Eye (tissue), 1 donor: ENCODE results near the gene TNFAIP8L3.

Experiments
- DNase-seq: peaks from one replicate; pipeline ENCODE4 v3.0.0-alpha.2; 2015

Gene TNFAIP8L3

DNA sequence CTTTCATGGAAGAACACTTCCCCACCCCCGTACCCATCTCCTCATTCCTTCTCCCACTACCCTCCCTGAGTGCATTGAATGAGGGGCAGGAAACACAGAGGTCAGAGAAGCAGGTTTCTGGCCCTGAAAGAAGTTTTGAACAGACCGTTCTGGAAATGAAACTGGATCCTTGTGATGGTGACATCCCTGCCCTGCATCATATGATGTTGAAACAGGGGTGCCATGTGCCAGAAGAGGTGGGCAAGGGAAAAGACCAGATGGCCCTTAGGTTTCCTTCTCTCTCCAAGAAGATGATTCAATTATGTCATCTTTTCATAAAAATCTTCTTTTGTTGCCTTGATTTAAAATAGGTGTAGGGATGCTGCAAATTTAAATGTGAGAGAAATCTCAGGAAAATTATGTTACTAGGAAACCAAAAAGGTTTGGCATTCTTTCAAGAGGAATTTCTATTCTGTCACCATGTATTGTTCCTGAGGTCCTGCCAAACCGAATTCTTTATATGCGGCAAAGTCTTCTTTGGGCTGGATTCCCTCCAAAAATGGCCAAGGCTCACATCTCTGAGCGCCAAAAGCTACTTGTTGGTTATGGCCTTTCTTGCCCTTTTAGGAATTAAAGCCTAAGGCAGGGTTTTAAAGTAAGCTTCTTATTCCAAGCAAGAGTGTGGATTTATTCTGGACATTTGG lies 19.9 kb upstream of the TNFAIP8L3 start:
- no peak for DNase-seq

DNA sequence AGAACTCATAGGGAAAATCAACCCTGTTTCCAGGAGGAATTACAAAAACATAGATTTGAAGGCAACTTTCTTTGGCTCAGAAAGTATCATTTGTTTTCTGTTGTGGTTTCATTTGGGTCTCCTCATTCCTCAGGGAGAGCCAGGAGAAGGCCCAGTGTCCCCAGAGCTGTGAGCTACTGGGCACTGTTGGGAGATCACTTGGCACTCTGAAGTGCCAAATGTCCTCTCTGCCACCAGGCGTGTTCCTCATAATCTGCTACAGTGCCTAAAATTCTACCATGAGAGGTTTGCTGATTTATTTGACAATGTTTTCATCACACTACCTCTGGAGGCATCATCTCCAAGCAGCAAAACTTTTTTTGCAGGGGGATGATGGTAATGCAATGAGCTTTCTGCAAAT lies 17.4 kb upstream of the TNFAIP8L3 start:
- no peak for DNase-seq

DNA sequence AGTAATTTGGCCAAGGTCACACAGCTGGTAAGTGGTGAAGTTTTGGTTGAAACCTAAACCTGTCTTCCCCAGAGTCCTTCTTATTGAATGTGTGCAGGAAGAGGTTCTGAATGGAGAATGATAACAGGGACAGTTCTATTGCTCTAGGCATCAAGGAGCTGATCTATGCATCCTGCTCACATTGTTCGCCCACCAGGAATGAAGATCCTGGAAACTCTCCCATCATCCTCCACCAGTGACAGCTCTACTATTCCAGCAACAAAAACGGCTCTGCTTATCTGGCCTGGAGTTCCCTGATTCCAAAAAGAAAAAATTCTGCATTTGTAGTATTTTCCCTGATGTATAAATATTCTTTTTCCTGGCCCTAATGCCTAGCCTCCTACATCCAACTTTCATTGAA lies 16.4 kb upstream of the TNFAIP8L3 start:
- DNase-seq = no peak

DNA sequence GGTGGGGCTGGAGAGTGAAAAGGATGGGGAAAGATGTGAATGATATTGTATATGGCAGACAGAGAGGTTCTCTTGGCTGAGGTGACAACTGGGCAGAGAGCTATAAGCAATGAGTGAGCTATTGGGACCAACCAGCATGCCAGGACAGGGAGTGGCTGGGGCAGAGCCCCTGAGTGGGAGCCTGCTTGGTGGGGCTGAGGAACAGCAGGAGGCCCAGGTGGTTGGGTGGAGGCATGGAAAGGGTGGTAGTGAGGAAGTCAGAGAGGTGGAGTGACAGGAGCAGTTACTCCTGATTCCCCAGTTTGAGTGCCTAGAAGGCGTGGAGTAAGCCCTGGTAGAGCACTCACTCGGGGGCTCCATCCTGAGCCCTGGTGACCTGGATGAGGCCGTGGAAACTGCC lies 15.5 kb upstream of the TNFAIP8L3 start:
- DNase-seq = no peak

DNA sequence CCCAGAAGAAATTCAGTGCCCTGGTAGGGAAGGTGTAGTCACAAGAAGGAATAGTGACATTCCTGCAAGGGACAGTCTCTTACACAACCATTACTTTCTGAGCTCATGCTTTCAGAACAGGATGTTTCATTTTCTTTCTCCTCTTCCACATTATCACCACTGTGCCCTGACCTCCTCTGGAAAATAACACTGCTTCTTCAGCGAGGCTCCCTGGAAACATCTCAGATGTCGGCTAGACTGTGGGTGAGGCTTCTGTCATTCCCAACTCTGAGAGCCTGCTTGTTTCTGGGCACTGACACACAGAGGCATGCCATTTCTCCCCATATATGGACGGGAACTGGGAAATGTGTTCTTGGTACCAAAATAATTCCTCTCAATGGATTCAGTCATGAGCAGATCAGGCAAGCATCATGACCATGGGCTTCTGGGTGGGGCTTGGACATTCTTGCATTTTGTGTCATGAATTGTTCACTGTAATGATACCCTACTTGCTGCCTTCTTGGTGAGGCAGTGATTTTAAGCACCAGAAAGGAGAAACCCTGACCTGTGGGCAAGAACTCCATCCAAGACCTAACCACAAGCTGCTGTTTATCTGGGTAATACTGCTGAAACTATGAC lies 14.3 kb upstream of the TNFAIP8L3 start:
- DNase-seq = no peak

DNA sequence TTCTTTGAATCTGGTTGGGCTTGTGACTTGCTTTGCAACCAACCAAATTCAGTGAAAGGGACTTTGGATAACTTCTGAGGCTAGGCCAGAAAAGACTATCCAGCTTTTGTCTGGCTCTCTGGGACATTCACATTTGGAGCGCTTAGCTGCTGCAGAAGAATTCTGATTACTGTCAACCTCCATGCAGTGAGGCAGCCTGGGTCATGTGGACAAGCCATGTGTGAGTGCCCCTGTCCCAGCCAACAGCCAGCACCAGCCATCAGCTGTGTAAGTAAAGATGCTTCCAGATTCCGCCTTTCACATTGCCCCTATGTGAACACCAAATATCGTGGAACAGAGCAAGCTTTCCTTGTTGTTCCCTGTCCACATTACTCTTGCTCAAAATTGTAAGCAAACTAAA lies 12.9 kb upstream of the TNFAIP8L3 start:
- DNase-seq = no peak

DNA sequence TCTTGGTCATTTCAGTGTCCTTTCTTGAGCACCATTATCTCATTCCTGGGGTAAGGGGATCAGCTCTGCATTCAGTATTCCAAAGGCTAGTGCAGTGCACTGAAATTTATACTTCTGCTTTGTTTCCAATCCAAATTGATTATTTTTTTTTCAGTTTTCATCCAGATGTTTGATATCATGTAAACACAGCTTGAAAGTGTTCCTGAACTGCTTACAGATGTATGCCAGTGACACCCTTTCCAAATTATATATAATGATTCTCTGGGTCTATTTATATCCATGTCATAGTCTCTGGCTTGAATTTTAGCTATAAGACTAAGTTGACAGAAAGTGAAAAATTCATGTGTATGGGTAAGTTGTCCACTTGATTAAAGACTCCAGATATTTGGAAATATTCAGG lies 11.8 kb upstream of the TNFAIP8L3 start:
- no peak for DNase-seq

DNA sequence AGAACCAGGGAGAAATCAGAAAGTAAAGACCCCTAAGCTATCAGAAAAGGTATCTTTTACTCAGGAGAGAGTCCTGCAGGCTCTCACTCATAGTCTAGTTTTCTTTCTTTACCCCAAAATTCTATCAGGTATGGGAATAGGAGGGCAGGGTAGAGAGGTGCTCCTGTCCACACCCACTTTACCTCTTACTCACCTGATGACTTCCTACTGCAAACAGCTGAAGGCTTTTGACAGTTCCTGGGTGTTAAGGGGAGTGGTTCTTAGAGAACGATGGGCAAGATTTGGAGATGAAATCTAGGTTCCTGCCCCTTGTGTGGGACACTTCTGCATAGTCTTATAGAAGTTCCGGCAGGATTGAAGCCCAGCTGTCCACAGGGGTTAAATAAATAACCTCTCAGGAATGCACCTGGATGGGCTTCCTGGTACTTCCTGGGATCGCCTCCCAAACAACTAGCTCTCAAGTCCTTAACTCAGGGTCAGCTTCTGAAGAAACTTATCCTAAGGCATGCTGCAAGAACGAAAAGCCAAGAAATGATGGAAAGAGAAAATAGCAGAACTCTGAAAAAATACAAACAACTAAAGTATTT lies 10.8 kb upstream of the TNFAIP8L3 start:
- DNase-seq = no peak

DNA sequence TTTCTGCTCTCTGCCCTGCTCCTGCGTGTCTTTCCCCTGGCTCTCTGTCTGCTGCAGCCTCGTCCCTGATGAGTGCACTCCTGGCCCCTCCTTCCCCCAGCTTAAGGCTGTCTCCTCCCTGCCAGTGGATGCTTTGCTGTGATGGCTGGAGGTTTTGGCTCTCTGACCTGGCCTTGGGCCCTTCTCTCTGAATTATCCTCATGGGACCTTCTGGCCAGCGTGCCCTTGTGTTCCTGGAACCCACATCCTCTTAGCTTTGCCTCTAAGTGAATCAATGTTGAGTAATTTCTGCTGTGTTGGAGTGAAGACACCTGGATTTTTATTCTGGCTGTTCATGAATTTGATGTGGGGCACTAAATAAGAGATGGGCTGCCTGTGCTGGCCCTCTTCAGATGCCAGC lies 9.8 kb upstream of the TNFAIP8L3 start:
- DNase-seq = no peak

DNA sequence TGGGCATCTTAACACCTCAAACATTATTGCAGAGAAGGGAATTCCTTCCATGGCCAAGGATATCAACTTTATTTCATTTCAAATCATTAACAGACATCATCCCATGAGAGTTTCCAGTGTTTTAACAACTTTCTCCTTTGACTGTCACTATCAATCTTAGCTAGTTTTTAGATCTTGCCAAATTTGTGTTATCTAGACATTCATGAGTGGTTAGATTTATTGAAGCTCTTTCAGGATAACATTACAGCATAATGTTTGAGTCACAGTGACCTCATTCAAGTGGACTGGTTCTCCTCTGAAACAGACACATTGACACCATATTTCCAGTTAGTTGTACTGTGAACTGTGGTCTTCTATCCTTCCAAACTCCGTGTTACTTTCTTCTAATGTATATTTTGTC lies 8.6 kb upstream of the TNFAIP8L3 start:
- no peak for DNase-seq

DNA sequence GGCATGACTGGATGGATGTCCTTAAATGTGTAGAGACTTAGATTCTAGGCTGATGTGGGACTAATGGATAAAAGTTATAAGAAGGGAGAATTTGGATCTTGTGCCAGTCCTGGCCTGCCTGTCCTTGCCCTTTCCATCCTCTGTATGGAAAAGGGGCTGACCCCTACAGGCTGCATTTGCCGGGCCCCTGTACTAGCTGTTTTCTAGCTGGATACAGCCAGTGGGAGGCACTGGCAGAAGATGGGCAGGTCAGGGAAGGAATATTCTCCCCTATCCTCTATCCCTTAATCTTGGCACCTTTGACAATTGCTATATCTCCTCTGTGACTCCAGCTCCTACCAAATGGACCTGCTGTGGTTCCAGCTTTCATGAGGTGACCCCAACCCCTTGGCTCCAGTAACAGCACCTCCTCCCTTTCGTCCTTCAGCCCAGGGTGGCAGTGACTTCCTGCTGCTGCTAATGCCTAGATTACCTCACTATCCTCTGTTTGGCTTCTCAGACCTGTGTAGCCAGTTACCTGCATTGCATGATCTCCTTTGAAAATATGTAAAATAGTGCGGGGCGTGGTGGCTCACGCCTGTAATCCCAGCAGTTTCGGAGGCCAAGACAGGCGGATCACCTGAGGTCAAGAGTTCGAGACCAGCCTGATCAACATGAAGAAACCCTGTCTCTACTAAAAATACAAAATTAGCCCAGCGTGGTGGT lies 6.2 kb upstream of the TNFAIP8L3 start:
- DNase-seq = no peak

DNA sequence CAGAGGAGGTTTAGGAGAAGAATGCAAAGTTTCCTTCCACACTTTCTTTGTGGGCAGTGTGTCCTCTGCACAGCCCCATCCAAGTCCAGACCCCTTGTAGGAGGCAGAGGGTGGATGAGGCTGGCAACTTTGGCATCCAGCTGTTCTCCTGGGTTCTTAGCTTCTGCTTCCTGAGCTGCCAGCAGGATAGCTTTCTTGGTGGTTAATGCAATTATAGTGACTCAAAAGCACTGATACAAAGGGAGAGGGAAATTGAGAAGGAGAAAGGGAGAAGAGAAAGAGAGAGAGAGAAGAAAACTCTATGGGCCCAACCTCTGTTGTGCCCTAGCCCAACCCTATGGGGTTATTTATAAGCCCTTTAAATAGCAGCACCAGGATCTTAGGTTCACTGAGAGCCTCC lies 4.5 kb upstream of the TNFAIP8L3 start:
- no peak for DNase-seq

DNA sequence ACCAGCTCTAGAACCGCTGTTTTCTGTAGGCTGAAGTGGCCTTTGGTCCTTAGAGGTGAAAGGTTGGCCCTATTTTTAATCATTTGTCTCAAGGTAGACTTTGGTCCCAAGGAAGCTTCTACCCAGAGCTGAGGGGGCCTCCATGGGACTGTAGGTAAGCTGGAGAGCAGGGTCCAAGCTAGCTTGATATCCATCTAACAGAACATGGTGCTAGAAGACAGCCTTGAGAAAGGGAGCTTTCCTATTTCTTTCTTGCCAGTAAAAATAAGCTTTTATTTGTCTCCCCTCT lies 3.6 kb upstream of the TNFAIP8L3 start:
- DNase-seq = no peak

DNA sequence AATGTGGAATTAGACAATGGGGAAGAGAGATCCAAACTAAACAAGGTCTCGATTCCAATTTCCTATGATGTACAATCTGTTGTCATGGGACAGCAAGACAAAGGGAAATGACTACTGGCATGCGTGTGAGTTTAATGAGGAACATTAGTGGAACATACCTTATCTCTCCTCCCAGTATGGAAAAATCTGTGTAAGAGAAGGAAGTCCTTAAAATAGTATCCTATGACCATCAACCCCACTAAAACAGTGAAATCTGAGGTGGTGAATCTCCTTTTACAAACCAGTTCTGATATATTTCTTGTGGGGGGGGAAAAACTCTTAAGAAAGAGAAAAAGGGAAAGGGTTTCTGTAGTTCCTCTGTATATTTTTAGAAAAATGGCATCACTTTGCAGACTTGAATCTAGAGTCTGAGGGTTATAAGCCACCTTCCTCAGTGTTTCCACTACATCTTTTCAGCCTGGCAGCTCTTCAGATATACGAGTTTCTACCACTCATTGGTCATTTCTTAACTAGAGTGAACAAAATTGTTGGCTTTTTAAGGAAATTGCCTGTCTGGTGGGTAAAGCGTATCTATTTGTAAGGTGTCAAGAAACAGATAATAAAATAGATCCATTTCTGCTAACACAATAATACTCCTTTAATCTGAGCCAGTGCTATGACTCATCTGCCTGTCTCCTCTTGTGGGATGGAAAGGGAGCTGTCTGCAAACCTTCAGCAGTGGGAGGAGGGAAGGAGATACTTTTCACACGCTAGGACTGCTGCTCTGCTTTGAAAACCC lies 3.0 kb upstream of the TNFAIP8L3 start:
- no peak for DNase-seq

DNA sequence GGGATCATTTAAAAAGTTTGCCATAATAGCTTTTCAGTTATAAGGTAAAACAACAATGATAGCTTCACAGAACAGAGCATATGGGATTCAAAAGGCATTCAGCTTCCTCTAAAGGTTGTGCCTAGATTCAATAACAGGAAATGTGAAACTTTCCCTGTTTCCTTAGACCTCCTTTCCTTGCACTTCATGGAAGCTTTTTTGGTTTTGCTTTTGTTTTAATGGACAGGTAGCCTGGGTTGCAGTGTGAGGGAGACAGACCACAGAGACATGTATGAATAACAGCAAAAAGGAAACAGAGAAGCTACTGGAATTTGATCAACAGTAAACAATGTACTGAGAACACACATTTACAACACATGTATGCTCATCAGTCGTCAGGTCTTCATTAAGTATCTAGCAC lies 2.3 kb upstream of the TNFAIP8L3 start:
- DNase-seq = no peak

DNA sequence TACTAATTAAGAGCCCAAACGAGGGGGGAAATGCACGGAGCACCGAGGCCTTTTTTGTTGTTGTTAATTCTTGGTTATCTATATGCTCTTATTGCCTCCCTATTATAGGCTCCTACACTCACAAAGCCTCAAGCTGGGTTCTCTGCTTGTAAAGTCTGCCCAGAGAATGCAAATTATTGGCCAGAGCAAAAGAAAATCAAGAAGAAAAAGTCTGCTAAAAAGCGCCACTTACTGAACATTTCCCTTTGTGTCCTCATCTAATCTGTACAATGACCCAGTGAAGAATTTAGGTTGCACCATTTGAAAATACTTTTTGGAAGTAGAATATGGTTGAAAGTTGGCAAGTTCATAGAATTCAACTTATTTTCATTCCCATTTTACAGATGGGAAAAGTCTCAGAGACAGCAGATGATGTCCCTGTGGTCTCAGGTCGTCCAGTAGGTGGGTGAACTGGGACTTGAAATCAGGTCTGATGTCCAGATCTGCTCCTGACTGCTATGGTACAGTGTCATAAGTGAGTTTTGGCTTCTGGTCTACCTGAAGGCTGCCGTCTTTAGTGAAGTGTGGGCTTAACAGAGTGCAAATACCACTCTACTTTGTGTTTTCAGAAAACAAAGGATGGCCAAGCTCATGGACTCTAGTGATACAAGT lies 1.1 kb upstream of the TNFAIP8L3 start:
- DNase-seq = no peak

DNA sequence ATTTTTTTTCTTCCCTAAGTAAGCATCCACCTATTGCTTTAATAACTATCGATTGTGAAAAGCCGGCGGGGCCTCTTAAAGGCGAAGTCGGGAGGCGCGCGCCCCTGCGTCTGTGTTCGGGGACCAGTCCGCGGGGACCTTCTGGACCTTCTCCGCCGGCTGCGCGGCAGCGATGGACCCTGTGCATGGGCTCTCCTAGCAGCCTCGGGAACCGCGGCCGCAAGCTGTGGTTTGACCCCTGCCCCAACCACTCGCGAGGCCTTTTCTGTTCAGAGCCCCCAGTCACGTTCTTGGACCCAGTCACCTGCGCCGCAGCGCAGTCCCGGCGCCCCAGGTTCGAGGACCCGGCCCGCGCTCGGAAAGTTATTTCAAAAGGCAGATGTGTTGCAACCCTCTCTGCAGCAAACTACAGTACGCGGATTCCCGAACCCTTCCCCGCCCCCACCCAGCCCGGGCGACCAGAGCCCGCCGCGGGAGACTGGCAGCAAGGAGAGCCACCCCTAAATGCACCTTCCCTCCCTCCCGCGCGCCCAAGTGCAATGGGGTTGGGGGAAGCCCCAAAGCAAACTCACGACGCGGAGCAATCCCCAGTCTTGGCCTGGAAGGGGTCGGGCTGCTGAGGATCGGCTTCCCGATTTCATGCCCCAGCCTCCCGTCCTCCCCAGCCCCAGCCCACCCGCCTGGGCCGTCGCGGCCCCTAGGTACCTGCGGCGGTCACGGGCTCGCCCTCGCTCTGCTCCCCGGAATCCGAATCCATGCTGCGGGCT lies 684 bp downstream of the TNFAIP8L3 start:
- peak; percentile 58 for DNase-seq

DNA sequence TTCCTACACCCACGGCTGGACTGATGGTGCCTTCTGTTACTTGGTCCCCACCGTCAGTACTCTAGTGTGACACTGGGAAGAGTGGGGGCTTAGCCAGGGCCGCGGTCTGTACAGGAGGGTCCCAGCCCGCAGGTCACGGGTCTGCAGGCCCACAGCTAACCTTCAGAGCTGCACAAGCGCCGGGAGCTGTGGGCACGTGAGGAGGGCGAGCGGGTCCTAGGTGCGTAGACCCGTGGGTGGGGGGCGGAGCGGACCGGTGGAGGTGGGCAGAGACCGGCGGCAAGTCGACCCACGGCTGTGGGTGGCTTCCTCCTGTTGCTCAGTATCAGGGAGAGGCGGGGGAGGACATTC lies 1.2 kb downstream of the TNFAIP8L3 start:
- DNase-seq = no peak

DNA sequence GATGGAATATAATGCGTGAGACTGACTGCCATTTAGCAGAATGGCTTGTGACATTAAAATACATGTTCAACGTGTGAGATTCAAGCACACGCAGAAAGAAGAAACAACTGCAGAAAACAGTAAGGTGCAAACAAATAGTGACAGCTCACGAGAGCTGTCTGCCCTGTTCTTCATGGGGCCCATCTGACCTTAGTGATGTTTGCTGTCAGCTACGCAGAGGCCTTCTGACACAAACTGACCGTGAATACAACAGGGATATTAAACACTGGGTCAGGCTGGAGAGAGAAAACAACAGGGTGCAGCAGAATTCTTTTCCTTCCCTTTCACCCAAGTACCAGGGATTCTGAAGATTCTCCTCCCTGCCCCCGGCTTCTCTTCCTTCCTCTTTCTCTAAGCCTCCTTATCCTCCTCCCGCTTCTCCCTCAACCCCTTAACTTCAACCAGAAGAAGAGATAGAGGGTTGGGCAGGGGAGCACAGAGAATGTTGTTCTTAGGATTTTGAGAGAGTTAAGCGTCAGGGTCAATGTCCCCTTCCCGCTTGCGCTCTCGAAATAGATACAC lies 2.1 kb downstream of the TNFAIP8L3 start:
- no peak for DNase-seq

DNA sequence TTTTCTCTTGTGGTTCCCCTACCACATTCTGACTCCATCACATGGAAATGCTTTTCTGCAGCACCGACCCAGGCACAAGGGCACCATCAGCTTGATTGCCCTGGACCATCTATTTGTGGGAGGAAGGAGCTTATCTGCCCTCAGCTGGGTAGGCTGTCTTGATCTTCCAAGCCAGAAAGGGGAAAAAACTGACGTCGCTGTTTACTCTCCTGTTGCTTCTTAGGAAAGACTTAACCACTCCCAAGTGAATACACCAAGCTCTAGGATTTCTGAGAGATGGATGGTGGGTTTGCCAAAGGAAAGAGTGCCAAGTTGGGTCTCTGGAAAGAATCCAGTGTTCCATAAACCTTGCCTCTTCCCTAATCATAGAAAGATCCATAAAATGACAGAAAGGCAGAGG lies 4.0 kb downstream of the TNFAIP8L3 start:
- DNase-seq = no peak

DNA sequence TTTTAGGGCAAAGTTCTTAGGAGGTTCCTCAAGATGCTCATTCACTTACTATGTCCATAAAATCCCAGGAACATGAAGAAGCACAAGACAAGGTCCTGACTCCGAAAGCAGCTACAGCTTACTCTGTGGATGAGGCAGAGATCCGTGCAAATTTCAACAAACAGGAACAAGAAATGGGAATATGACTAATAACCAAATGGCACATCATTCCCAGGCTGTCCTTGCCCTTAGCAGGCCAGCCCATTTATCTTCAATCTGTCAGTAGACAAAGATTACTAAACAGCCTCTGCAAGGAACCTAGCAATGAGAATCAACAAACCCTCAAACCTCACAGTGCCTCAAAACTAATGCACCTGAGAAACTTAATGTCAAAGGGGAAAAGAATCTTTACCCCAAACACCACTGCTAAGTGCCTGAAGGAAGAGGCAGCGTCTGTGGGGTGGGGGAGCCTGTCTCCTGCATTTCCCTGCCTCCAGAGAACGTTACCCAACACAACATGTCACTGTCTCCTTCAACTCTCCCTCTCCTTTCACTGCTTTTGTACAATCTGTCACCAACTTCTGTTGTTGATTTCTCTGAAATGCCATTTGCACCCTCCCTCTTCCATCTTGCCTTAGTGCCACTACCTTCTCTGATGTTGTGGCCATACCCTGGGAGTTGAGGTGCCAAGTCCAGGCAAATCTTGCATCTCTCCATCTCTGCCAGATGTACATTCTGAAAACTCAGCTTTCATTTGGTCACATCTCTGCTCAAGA lies 4.8 kb downstream of the TNFAIP8L3 start:
- no peak for DNase-seq
